Type B pancreatic cell (in vitro differentiated cells): ENCODE measurements around the gene ID4. TPM values are rescaled to one million over a fixed set of nuclear protein-coding genes. Genes with fewer than 3 reads are reported as not detected.
A peak's percentile ranks its signal among the peaks of the same experiment; 100 is the strongest.

Experiments used
- DNase-seq: peaks from one replicate; pipeline ENCODE4 v3.0.0; 2021; ENCODE audit warnings: mixed read lengths; ENCODE audit not compliant: unreplicated experiment; ENCODE audit errors: extremely low spot score
- H3K27ac Mint-ChIP-seq: 2 replicates; pipeline ENCODE4 v1.8.0; 2021; ENCODE audit warnings: mild to moderate bottlenecking, mixed read lengths
- H3K27me3 Mint-ChIP-seq: 2 replicates; pipeline ENCODE4 v1.8.0; 2021; ENCODE audit warnings: mixed read lengths
- H3K36me3 Mint-ChIP-seq: 2 replicates; pipeline ENCODE4 v1.8.0; 2021; ENCODE audit warnings: mixed read lengths
- H3K4me1 Mint-ChIP-seq: one replicate; pipeline ENCODE4 v1.8.0; 2021; ENCODE audit warnings: mixed read lengths; ENCODE audit not compliant: unreplicated experiment
- H3K4me3 Mint-ChIP-seq: 2 replicates; pipeline ENCODE4 v1.8.0; 2021; ENCODE audit warnings: mild to moderate bottlenecking, mixed read lengths
- H3K9me3 Mint-ChIP-seq: 2 replicates; pipeline ENCODE4 v1.8.0; 2021; ENCODE audit warnings: mixed read lengths
- total RNA-seq: library from RNA; stranded (reverse); gene quantifications from 2 replicates; pipeline ENCODE4 v1.2.1, GENCODE V29; 2021; ENCODE audit warnings: low replicate concordance
- TF ChIP-seq, protein P1 (sequence below): fragments of 200-600 bp; sonication (generic); conservative IDR thresholded peaks from 2 replicates; pipeline ENCODE4 v1.5.0; 2021; ENCODE audit warnings: antibody characterized with exemption, mild to moderate bottlenecking

Gene ID4
- total RNA-seq, 1 donor from 2014 or later, result 90.9 TPM

DNA sequence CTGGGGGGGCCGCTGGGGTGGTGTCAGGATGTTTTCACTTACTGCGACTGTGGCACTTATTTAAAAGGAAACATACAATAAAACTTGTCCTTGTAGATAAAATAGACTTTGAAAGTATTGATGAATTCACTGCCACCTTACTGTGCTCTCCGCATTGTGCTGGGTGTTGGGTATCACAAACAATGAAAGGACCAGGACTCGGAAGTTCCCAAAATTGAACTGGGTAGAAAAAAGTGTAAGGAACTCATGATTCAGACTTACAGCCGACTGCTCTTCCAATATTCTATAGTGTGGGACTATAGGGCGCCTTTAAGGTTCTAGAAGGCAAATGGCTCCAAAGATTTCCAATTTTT lies 32.1 kb upstream of the ID4 start:
- H3K4me3 Mint-ChIP-seq, result peak overlapping the region; percentile 86
- peak overlapping the region; percentile 92 for H3K27ac Mint-ChIP-seq
- TF ChIP-seq, protein P1, sequence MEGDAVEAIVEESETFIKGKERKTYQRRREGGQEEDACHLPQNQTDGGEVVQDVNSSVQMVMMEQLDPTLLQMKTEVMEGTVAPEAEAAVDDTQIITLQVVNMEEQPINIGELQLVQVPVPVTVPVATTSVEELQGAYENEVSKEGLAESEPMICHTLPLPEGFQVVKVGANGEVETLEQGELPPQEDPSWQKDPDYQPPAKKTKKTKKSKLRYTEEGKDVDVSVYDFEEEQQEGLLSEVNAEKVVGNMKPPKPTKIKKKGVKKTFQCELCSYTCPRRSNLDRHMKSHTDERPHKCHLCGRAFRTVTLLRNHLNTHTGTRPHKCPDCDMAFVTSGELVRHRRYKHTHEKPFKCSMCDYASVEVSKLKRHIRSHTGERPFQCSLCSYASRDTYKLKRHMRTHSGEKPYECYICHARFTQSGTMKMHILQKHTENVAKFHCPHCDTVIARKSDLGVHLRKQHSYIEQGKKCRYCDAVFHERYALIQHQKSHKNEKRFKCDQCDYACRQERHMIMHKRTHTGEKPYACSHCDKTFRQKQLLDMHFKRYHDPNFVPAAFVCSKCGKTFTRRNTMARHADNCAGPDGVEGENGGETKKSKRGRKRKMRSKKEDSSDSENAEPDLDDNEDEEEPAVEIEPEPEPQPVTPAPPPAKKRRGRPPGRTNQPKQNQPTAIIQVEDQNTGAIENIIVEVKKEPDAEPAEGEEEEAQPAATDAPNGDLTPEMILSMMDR, result no peak
- no peaks in the 10 kb centered on the region for H3K27me3 Mint-ChIP-seq
- no peak for DNase-seq
- peaks cover 39% of the 10 kb centered on the region for H3K4me1 Mint-ChIP-seq
- H3K9me3 Mint-ChIP-seq, result no peaks in the 10 kb centered on the region
- peaks cover 4% of the 10 kb centered on the region for H3K36me3 Mint-ChIP-seq

DNA sequence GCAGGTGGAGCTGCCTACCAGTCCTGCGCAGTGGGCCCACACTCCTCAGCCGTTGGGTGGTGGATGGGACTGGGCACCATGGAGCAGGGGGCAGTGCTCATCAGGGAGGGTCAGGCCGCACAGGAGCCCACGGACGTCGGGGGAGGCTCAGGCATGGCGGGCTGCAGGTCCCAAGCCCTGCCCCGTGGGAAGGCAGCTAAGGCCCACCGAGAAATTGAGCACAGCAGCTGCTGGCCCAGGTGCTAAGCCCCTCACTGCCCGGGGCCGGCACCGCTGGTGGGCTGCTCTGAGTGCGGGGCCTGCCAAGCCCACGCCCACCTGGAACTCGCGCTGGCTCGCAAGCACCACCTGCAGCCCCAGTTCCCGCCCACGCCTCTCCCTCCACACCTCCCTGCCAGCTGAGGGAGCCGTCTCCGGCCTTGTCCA lies 30.2 kb upstream of the ID4 start:
- no peak for DNase-seq
- no peak overlapping the region for H3K4me3 Mint-ChIP-seq
- H3K9me3 Mint-ChIP-seq, result no peaks in the 10 kb centered on the region
- TF ChIP-seq, protein P1, result no peak
- H3K4me1 Mint-ChIP-seq, result peaks cover 41% of the 10 kb centered on the region
- H3K36me3 Mint-ChIP-seq, result peaks cover 4% of the 10 kb centered on the region
- H3K27me3 Mint-ChIP-seq, result no peaks in the 10 kb centered on the region
- H3K27ac Mint-ChIP-seq, result no peak overlapping the region

DNA sequence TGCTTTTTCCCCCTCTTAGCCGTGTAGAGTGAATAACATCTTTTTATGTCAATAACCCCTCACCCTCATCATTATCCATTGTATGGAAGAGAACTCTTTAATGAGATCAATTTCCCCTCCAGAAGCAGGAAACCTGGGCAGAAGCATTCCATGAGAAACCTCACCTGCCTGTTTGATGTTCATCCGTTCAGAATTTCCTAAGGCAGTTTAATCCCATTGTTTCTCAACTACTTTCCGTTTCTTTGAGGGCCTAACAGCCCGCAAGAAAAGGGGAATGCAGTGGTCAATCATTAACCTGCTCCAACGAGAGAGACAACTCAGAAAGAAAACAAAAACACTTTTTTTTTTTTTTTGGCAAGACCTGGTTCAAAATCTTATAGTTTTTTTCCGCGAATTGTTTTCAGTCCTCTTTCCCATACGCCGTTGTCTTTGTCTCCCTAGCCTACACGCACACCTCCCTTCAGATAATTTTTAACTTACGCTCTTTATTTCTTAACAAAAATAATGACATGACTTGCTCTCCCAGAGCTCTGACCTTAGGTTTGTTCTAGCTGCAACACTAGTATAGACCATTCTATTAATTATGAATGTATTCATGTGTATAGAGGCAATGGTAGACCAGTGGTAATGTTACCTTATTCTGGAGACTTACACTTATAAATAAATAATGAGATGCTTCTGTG lies 25.6 kb upstream of the ID4 start:
- no peaks in the 10 kb centered on the region for H3K27me3 Mint-ChIP-seq
- no peaks in the 10 kb centered on the region for H3K9me3 Mint-ChIP-seq
- H3K4me3 Mint-ChIP-seq, result peak overlapping the region; percentile 44
- peak overlapping the region; percentile 9 for H3K27ac Mint-ChIP-seq
- peaks cover 9% of the 10 kb centered on the region for H3K4me1 Mint-ChIP-seq
- H3K36me3 Mint-ChIP-seq, result no peaks in the 10 kb centered on the region
- DNase-seq, result no peak
- TF ChIP-seq, protein P1, result no peak

DNA sequence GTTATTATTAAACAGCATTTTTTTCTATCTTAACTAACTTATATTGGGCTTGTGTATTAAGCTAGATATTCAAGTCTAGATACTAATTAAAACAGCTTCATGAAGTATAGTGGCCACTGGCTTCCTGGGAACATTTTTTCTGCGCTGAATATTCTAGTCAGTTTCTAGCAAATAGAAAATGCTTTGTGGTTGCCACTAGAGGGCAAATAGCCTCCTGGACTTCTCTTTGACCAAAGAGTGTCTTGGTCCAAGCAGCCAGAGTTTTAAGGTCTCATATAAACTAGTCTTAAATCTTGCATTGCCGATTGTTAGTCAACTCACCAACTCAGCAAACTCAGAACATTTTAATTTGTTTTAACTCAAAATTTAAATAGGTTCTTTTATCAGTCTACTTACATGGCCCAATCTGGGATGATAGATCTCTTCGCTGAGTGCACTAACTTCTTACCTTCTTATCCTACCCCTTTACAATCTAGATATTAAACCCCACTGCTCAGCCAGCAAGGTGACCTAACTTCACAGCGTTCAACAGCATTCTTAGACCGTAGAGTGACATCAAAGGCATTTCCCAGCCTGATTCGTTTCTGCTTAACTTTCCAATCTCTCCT lies 24.6 kb upstream of the ID4 start:
- Mint-ChIP-seq H3K4me3 (no peak overlapping the region), H3K9me3 (no peaks in the 10 kb centered on the region), H3K4me1 (peaks cover 9% of the 10 kb centered on the region), H3K36me3 (no peaks in the 10 kb centered on the region), H3K27me3 (no peaks in the 10 kb centered on the region), H3K27ac (no peak overlapping the region)
- TF ChIP-seq, protein P1, result peak; percentile 83
- no peak for DNase-seq

DNA sequence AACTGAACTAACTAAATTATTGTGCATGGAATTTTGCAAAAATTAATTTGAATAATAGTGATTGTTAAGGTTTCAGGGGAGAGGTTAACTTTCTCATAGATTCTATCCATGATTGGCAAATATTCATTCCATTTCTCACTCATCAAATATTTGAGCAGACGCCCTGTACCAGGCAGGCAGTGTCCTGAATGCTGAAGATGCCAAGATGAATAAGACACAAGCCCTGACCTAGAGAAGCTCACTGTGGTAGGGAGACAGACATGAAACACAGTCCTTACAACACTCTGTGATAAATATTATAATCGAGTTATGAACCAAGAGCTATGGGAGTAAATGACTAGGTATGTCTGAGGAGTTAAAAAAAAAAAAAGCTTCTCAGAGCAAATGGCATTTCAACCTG lies 18.4 kb upstream of the ID4 start:
- no peaks in the 10 kb centered on the region for H3K27me3 Mint-ChIP-seq
- TF ChIP-seq, protein P1, result no peak
- H3K4me3 Mint-ChIP-seq, result no peak overlapping the region
- H3K27ac Mint-ChIP-seq, result no peak overlapping the region
- no peaks in the 10 kb centered on the region for H3K4me1 Mint-ChIP-seq
- H3K36me3 Mint-ChIP-seq, result no peaks in the 10 kb centered on the region
- H3K9me3 Mint-ChIP-seq, result no peaks in the 10 kb centered on the region
- DNase-seq, result no peak
